Mesodermal cell (in vitro differentiated cells): ENCODE data around the gene ACACA.

Experiments used
- H3K27ac ChIP-seq: 2 replicates; pipeline ENCODE4 v1.7.0; 2013; ENCODE audit warnings: mild to moderate bottlenecking, low read depth, low read length, moderate library complexity; ENCODE audit not compliant: severe bottlenecking
- H3K36me3 ChIP-seq: 2 replicates; pipeline ENCODE4 v1.7.1; 2013; ENCODE audit warnings: mild to moderate bottlenecking, low read length, moderate library complexity; ENCODE audit not compliant: control insufficient read depth, insufficient read depth
- H3K4me1 ChIP-seq: one replicate; pipeline ENCODE4 v1.7.1; 2013; ENCODE audit warnings: mild to moderate bottlenecking, low read length; ENCODE audit not compliant: insufficient read depth, control insufficient read depth, poor library complexity, severe bottlenecking
- H3K4me3 ChIP-seq: 2 replicates; pipeline ENCODE4 v1.7.0; 2013; ENCODE audit warnings: low read length, control low read depth, mild to moderate bottlenecking; ENCODE audit not compliant: insufficient read depth, poor library complexity, severe bottlenecking; ENCODE audit errors: extremely low read depth
- H3K9me3 ChIP-seq: 2 replicates; pipeline ENCODE4 v1.7.1; 2013; ENCODE audit warnings: mild to moderate bottlenecking, low read length, moderate library complexity; ENCODE audit not compliant: control insufficient read depth
- WGBS, 2 experiments: methylation state at CpG; one replicate each; pipeline ENCODE4 v1.1.5; 2013; ENCODE audit warnings: missing lambda C conversion rate in 2 of 2; ENCODE audit not compliant: insufficient coverage in 2 of 2; 5-methylcytosine and 5-hydroxymethylcytosine counted together

ACACA gene

DNA sequence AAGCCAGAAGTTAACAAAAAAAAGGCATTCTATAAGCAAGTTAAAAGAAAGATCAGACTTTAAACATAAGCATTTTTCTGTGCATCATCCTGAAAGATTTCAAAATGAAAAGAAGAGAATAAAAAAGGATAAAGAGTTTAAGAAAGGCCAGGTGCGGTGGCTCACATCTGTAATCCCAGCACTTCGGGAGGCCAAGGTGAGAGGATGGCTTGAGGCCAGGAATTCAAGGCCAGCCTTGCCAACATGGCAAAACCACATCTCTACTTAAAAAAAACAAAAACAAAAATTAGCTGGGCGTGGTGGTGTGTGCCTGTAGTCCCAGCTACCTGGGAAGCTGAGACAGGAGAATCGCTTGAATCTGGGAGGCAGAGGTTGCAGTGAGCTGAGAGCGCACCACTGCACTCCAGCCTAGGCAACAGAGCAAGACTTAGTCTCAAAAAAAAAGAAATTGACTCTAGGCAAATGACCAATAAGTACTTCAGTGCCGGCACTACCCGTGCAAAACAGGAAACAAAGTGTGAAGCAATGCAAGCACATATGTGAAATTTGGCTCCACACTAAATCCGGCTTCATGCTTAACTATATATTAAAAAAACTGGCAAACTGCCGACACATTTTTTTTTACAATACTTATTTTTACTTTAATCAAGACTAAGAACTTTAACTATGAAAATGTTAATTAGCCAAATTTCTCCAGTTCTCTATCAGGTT is 114.1 kb downstream of the ACACA start:
- H3K9me3 ChIP-seq, result no peaks in the 10 kb centered on the region
- H3K36me3 ChIP-seq, result peaks cover 11% of the 10 kb centered on the region
- H3K4me3 ChIP-seq, result no peak overlapping the region
- peaks cover 8% of the 10 kb centered on the region for H3K4me1 ChIP-seq
- no peak overlapping the region for H3K27ac ChIP-seq
- 93 to 97% methylated on average over 7 of the region's 9 CpGs for WGBS, 2 experiments

DNA sequence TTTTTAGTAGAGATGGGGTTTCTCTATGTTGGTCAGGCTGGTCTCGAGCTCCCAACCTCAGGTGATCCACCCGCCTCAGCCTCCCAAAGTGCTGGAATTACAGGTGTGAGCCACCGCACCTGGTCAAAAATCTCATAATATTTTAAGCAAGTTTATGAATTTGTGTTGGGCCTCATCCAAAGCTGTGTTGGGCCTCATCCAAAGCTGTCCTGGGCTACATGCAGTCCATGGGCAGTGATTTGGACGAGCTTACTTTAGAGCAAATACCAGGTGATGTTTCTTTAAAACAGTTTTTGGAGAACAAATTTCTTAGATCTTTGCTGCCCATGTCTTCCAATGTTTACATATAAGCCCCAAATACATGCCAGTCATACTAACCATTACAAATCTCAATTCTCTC is 115.3 kb downstream of the ACACA start:
- no peaks in the 10 kb centered on the region for H3K9me3 ChIP-seq
- peaks cover 11% of the 10 kb centered on the region for H3K36me3 ChIP-seq
- peaks cover 8% of the 10 kb centered on the region for H3K4me1 ChIP-seq
- H3K4me3 ChIP-seq, result no peak overlapping the region
- 100% methylated on average over 1 to 2 of the region's 4 CpGs for WGBS, 2 experiments
- no peak overlapping the region for H3K27ac ChIP-seq

DNA sequence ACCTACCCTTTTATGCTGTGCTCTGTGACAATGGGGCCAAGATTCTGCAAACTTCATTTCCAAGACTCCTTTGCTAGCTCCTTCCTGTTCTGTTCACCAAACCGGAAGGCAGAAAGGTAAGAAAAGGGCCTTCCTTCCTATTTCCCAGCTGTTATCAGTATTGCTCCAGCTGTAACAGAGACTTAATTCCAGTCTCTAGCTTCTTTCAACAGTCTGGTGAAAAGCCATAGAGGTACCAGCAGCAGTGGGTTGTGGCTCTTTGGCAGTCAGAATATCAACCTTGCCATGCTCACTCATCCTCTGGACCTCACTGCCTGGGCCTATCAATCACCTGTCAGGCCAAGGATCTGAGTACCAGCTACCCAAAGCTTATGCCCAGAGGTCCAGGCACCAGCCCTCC is 120.2 kb downstream of the ACACA start:
- H3K27ac ChIP-seq, result no peak overlapping the region

DNA sequence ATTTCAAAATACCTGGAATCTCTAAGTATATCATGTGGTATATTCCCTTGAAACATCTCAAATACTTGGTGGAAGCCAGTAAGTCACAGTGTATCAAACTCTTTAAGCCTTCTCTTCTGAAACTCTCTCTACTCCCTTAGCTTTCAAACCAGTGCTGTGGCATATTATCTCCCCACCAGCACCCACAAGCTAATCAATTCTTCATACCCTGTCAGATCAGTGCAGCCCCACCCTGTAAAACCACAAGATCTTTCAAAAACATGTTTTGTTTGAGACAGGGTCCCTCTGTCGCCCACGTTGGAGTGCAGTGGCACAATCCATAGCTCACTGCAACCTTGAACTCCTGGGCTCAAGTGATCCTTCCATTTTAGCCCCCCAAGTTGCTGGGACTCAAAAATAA is 122.4 kb downstream of the ACACA start:
- no peaks in the 10 kb centered on the region for H3K9me3 ChIP-seq
- H3K4me1 ChIP-seq, result no peaks in the 10 kb centered on the region
- no peak overlapping the region for H3K4me3 ChIP-seq
- WGBS, 2 experiments, result 83 to 100% methylated on average over 2 of the region's 2 CpGs
- no peak overlapping the region for H3K27ac ChIP-seq
- H3K36me3 ChIP-seq, result peaks cover 48% of the 10 kb centered on the region

More for the DNA sequence above, 120.2 kb downstream of the ACACA start:
- H3K4me3 ChIP-seq, result no peak overlapping the region
- H3K36me3 ChIP-seq, result peaks cover 41% of the 10 kb centered on the region
- no peaks in the 10 kb centered on the region for H3K9me3 ChIP-seq
- WGBS, 2 experiments, result 78 to 88% methylated on average over 1 of the region's 1 CpG
- H3K4me1 ChIP-seq, result peaks cover 8% of the 10 kb centered on the region

DNA sequence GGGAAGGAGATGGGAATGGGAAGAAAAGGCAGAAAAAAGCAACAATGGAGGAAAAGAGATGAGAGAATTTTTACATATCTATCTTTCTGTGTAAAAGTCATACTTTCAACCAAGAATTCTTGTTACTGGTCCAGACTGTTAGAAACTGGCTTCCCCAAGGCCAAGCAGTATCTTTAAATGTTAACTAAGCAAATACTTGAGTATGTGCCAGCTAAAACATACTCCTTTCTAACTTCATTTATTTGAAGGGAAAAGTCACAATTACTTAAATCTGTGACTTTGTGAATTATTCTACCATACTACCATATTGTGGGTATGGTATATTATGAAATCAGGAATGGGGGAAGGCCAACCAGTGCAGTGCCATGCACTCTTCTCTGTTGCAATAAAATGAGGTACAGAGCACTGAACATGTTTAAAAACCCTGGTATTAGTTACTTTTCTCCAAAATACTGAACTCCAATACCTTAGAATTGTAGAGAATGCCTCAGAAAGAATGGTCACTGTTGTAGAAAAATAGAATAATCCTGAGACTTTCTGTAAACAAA is 123.1 kb downstream of the ACACA start:
- H3K36me3 ChIP-seq, result peaks cover 48% of the 10 kb centered on the region
- H3K4me1 ChIP-seq, result no peaks in the 10 kb centered on the region
- no peaks in the 10 kb centered on the region for H3K9me3 ChIP-seq
- H3K27ac ChIP-seq, result no peak overlapping the region
- H3K4me3 ChIP-seq, result no peak overlapping the region

DNA sequence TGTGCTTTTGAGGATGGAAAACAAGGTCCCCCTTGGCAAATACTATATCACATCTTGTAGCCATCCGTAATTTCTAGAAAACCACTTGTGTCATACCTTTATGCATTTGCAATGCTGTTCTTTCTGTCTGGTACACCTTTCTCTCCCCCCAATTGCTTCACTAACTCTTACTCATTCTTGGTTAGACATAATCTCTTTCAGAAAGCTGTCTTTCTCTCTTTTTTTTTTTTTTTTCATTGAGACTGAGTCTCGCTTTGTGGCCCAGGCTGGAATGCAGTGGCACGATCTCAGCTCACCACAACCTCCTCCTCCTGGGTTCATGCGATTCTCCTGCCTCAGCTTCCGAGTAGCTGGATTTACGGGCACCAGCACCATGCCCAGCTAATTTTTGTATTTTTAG is 125.8 kb downstream of the ACACA start:
- H3K4me1 ChIP-seq, result no peaks in the 10 kb centered on the region
- H3K36me3 ChIP-seq, result peaks cover 67% of the 10 kb centered on the region
- H3K9me3 ChIP-seq, result no peaks in the 10 kb centered on the region
- 97 to 100% methylated on average over 2 to 3 of the region's 6 CpGs for WGBS, 2 experiments
- H3K27ac ChIP-seq, result no peak overlapping the region
- H3K4me3 ChIP-seq, result no peak overlapping the region

DNA sequence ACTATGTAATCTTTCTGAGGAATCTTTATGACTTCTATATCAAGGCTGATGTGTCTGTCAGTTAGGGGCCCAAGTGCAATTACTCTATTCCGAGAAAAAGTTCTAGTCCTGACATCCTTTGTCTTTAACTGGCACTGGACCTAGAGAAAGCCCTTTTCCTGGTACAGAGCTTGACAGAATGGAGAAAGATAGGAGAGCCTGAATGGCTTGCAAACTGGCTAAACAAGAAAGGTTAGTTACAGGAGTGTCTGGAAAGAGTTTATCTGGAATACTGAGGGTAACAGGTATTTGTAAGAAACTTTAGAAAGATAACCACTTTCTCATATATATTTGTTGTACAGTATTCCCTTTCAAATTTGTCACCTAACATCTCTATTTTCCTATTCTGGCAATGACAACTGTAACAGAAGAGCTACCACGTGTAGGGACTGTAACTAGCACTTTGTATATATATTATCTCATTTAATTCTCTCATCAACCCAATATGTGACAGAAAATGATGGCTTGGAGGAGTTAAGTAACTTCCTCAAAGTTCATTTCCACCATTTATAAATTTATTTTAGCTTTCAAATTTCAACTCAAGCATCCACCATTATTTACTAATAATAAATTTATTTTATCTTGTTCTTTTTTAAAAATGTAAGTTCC is 128.3 kb downstream of the ACACA start:
- Histone ChIP-seq H3K36me3 (peaks cover 70% of the 10 kb centered on the region), H3K4me3 (no peak overlapping the region), H3K4me1 (no peaks in the 10 kb centered on the region), H3K27ac (no peak overlapping the region), H3K9me3 (no peaks in the 10 kb centered on the region)
- WGBS, 2 experiments, result 83 to 100% methylated on average over 1 of the region's 2 CpGs

DNA sequence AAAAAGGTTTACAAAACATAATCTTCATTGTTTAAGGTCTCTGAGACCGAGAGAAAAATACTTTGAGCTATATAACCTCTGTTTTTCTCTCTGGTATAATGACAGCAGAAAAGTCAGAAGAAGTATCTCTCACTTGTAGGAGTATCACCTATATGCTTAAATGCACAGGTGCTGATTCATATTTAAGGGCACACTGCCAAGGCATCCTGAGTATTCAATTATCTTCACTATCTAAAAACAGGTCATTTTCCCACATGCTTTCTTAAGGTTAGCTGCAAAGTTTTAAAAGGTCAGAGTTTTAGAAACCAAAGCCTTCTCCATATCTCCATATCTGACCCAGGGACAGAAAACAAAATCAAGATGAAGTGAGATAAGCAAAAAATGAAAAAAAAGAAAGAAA is 130.2 kb downstream of the ACACA start:
- Histone ChIP-seq H3K36me3 (peaks cover 69% of the 10 kb centered on the region), H3K9me3 (no peaks in the 10 kb centered on the region), H3K4me3 (no peak overlapping the region), H3K4me1 (no peaks in the 10 kb centered on the region), H3K27ac (no peak overlapping the region)
- WGBS, 2 experiments, result no CpG with 5 or more reads among the region's 1 CpG

DNA sequence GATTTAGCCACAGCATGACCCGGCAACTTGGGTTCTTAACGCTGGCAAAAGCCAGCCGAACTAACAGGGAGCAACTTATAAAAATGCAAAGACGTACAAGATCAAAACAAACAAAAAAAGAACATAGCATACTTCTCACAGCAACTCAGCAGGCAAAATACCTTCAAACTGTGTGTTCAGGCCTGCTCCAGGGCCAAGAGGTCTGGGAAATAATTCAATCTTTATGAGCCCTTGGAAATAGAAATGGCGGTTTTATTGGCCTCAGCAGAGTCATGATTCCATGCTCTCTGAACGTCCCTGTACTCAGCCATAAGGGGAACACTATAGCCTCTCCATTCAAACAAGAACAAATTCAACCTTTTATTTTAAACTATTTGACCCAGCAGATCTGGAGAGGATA is 132.2 kb downstream of the ACACA start:
- no peaks in the 10 kb centered on the region for H3K9me3 ChIP-seq
- H3K4me1 ChIP-seq, result no peaks in the 10 kb centered on the region
- peaks cover 65% of the 10 kb centered on the region for H3K36me3 ChIP-seq
- H3K4me3 ChIP-seq, result no peak overlapping the region
- WGBS, 2 experiments, result 86 to 100% methylated on average over 1 to 2 of the region's 6 CpGs
- H3K27ac ChIP-seq, result peak overlapping the region; percentile 20

DNA sequence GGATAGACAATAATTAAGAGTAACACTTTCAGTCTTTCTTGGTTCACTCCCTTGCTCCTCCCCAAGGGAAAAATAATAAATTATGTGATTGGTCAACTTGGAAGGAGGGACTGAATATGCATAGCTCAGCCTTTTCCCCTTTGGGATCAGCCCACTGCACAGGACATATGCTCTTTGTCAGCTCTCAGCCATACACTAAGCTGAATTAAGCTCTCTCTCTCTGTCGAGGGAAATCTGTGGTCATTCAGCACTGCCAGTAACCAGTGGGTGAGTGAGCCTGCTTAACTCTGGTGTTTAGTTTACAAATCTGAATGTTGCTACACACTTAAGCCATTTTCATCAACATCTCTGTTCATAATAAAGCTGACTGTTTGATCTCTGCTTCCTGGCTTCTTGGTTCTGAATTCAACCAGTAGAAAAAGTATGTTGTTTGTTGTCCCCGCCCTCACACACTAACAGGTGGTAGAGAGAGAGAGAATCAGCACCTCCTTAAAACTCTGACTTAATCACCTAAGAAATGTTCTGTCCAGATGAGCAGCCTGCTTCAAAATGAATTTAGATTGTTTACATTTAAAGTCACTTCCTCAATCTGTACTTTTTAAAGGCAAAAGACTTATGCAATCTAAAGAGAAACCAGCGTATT is 133.1 kb downstream of the ACACA start:
- 83 to 100% methylated on average over 1 to 2 of the region's 3 CpGs for WGBS, 2 experiments
- Histone ChIP-seq H3K4me3 (no peak overlapping the region), H3K36me3 (peaks cover 71% of the 10 kb centered on the region), H3K9me3 (no peaks in the 10 kb centered on the region), H3K4me1 (no peaks in the 10 kb centered on the region), H3K27ac (no peak overlapping the region)
